ENCODE data around the gene BNIP5.

Gene BNIP5

GRCh38 chr6:36336779-36337241 is at the start of gene BNIP5:
TSS of gene BNIP5 (minus strand) at chr6:36336888. CDS start at chr6:36330690, 6,198 bp downstream.
- peak in 1 of 2 donors; percentile 23 for DNase-seq

GRCh38 chr6:36384095-36384494 is 47.4 kb upstream of the BNIP5 start:
- DNase-seq: no peak

- DNase-seq: no peak
Measured at GRCh38 chr6:36383606-36384005, 46.9 kb upstream of the BNIP5 start.

GRCh38 chr6:36382976-36383375 is 46.3 kb upstream of the BNIP5 start:
- DNase-seq: no peak

GRCh38 chr6:36381502-36382389 is 45.1 kb upstream of the BNIP5 start:
- DNase-seq: no peak

- no peak for DNase-seq
Measured at GRCh38 chr6:36380166-36380565, 43.5 kb upstream of the BNIP5 start.

GRCh38 chr6:36378936-36379335 is 42.2 kb upstream of the BNIP5 start:
- DNase-seq: no peak

GRCh38 chr6:36378243-36378920 is 41.7 kb upstream of the BNIP5 start:
- DNase-seq: no peak

- DNase-seq: no peak
Measured at GRCh38 chr6:36377594-36377993, 40.9 kb upstream of the BNIP5 start.

GRCh38 chr6:36376742-36377141 is 40.1 kb upstream of the BNIP5 start:
- no peak for DNase-seq

- DNase-seq: no peak
Measured at GRCh38 chr6:36376183-36376582, 39.5 kb upstream of the BNIP5 start.

GRCh38 chr6:36375644-36376155 is 39.0 kb upstream of the BNIP5 start:
- DNase-seq: no peak

GRCh38 chr6:36374972-36375371 is 38.3 kb upstream of the BNIP5 start:
- DNase-seq: no peak

- no peak for DNase-seq
Measured at GRCh38 chr6:36374194-36374593, 37.5 kb upstream of the BNIP5 start.

GRCh38 chr6:36373368-36374019 is 36.8 kb upstream of the BNIP5 start:
- DNase-seq: no peak

- DNase-seq: no peak
Measured at GRCh38 chr6:36372088-36372487, 35.4 kb upstream of the BNIP5 start.

GRCh38 chr6:36371211-36371610 is 34.5 kb upstream of the BNIP5 start:
- no peak for DNase-seq

- DNase-seq: no peak
Measured at GRCh38 chr6:36370638-36371037, 34.0 kb upstream of the BNIP5 start.

GRCh38 chr6:36368921-36369865 is 32.5 kb upstream of the BNIP5 start:
- peak in 1 of 2 donors; percentile 11 for DNase-seq

GRCh38 chr6:36368421-36368820 is 31.7 kb upstream of the BNIP5 start:
- DNase-seq: no peak

- DNase-seq: no peak
Measured at GRCh38 chr6:36367743-36368142, 31.1 kb upstream of the BNIP5 start.
